ENCODE results near the gene VAMP5.
A peak's percentile ranks its signal among the peaks of the same experiment; 100 is the strongest.
"Not testable (repeated sequence)": the region's sequence is repeated elsewhere in the genome, so short reads cannot be mapped to it uniquely, and the experiment has no call there.

VAMP5 gene

DNA sequence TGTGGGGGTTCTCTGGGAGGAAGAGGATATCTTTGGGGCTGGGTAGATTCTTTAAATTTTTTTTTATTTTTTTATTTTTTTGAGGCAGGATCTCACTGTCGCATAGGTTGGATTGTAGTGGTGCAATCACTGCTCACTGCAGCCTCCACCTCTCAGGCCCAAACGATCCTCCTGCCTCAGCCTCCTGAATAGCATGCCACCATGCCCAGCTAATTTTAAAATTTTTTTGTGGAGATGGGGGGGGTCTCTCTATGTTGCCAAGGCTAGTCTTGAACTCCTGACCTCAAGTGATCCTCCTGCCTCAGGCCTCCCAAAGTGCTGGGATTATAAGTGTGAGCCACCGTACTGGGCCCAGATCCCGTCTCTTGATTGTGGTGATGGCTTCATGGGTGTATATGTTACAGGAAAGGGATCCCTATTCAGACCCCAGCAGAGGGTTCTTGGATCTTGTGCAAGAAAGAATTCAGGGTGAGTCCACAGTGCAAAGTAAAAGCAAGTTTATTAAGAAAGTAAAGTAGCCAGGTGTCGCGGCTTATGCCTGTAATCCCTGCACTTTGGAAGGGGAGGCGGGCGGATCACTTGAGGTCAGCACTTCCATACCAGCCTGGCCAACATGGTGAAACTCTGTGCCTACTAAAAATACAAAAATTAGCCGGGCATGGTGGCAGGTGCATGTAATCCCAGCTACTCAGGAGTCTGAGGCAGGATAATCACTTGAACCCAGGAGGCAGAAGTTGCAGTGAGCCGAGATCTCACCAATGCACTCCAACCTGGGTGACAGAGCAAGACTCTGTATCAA is 29.7 kb downstream of the VAMP5 start:
- H3K4me3 ChIP-seq (ENCODE audit: low read depth, low read length): no peak overlapping the region
- TF ChIP-seq, protein P1, sequence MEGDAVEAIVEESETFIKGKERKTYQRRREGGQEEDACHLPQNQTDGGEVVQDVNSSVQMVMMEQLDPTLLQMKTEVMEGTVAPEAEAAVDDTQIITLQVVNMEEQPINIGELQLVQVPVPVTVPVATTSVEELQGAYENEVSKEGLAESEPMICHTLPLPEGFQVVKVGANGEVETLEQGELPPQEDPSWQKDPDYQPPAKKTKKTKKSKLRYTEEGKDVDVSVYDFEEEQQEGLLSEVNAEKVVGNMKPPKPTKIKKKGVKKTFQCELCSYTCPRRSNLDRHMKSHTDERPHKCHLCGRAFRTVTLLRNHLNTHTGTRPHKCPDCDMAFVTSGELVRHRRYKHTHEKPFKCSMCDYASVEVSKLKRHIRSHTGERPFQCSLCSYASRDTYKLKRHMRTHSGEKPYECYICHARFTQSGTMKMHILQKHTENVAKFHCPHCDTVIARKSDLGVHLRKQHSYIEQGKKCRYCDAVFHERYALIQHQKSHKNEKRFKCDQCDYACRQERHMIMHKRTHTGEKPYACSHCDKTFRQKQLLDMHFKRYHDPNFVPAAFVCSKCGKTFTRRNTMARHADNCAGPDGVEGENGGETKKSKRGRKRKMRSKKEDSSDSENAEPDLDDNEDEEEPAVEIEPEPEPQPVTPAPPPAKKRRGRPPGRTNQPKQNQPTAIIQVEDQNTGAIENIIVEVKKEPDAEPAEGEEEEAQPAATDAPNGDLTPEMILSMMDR (IDR thresholded peaks at IDR 0.05; ENCODE audit: control insufficient read depth, extremely low read depth, insufficient read depth): no peak
- DNase-seq (ENCODE audit: low read depth): no peak

DNA sequence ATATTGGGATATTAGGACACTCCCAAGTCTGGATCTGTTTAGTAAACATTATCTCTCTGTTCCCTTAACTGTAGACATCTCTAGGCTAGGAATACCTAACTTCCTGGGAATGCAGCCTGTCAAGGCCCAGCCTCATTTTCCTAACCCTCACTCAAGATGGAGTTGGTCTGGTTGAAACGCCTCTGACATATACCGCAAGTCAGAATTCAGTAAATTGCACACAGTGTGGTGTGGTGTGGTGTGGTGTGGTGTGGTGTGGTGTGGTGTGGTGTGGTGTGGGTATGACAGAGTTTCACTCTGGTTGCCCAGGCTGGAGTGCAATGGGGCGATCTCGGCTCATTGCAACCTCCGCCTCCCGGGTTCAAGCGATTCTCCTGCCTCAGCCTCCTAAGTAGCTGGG is 30.5 kb downstream of the VAMP5 start:
- not testable (repeated sequence) for H3K4me3 ChIP-seq (ENCODE audit: low read depth, low read length); DNase-seq (ENCODE audit: low read depth)

DNA sequence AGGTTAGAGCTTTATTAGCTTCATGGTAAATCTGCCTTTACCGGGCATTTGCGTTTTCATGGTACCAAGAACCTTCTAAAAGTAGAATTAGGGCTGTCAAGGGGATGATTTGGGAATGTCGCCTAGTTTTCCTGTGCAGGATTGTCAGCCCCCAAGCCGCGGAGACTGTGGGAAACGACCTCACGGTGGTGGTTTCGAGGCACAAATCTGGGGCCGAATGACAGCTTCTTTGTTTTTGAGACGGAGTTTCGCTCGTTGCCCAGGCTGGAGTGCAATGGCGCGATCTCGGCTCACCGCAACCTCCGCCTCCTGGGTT is 31.1 kb downstream of the VAMP5 start:
- DNase-seq (ENCODE audit: low read depth): no peak
- H3K4me3 ChIP-seq (ENCODE audit: low read depth, low read length): peak overlapping the region; percentile 61
- TF ChIP-seq, protein P1 (IDR thresholded peaks at IDR 0.05; ENCODE audit: control insufficient read depth, extremely low read depth, insufficient read depth): no peak

DNA sequence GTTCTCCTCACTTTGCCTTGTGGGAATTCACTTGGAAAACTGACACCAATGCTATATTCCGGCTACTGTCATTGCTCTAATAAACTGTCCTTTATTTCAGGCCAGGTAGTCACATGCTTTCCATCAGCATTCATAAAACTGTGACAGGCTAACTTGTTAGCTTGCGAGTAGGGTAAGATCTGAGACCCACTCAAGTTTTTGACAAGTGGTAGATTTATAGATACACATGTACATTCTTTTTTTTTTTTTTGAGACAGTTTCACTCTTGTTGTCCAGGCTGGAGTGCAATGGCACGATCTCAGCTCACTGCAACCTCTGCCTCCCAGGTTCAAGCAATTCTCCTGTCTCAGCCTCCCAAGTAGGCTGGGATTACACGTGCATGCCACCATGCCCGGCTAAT is 33.5 kb downstream of the VAMP5 start:
- DNase-seq (ENCODE audit: low read depth); H3K4me3 ChIP-seq (ENCODE audit: low read depth, low read length): not testable (repeated sequence)

DNA sequence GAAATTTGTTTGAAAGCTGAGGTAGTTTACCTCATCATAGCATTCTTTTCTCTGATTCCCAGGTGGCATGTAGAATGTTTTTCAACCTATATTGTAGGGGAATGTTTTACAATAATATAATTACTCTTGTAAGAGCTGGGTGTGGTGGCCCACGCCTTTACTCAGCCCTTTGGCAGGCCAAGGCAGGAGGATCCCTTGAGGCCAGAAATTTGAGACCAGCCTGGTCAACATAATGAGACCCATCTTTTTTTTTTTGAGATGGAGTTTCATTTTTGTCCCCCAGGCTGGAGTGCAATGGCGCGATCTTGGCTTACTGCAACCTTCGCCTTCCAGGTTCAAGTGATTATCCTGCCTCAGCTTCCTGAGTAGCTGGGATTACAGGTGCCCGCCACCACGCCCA is 35.4 kb downstream of the VAMP5 start:
- DNase-seq (ENCODE audit: low read depth): no peak
- H3K4me3 ChIP-seq (ENCODE audit: low read depth, low read length): no peak overlapping the region
- TF ChIP-seq, protein P1 (IDR thresholded peaks at IDR 0.05; ENCODE audit: control insufficient read depth, extremely low read depth, insufficient read depth): no peak

DNA sequence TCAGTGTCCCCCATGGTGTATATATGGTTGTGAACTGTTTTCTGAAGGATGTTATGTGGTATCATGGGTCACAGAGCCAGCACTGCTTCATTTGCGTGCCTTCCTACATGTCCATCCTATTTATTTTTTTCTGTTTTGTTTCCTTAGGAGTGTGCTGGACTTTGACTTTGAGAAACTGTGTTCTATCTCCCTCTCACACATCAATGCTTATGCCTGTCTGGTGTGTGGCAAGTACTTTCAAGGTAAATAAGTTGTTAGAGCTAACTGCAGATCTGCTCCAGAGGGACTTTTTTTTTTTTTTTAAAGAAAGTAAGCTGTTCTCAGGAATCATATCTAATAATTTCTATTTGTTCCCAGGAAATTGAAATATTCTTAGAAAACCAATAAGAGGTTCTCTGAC is 37.1 kb downstream of the VAMP5 start:
- no peak overlapping the region for H3K4me3 ChIP-seq (ENCODE audit: low read depth, low read length)
- DNase-seq (ENCODE audit: low read depth): no peak
- TF ChIP-seq, protein P1 (IDR thresholded peaks at IDR 0.05; ENCODE audit: control insufficient read depth, extremely low read depth, insufficient read depth): no peak

DNA sequence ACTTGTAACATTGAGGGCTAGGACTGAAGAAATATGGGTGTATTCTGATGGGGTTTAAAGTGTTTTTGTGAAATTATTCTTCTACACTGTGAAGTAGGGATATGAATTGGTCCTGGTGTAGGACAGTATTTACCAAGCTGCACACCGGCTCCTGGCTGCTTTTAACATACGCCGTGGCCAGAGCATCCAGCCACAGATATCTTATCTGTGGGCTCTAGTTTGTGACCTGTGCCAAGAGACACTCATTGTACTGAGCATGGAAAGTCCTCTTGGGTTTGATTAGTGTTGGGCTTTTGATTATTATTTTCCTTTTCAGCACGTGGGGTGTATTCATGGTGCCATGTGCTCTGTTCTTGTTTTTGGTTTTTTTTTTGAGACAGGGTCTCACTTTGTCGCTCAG is 39.8 kb downstream of the VAMP5 start:
- no peak overlapping the region for H3K4me3 ChIP-seq (ENCODE audit: low read depth, low read length)
- TF ChIP-seq, protein P1 (IDR thresholded peaks at IDR 0.05; ENCODE audit: control insufficient read depth, extremely low read depth, insufficient read depth): no peak
- no peak for DNase-seq (ENCODE audit: low read depth)

DNA sequence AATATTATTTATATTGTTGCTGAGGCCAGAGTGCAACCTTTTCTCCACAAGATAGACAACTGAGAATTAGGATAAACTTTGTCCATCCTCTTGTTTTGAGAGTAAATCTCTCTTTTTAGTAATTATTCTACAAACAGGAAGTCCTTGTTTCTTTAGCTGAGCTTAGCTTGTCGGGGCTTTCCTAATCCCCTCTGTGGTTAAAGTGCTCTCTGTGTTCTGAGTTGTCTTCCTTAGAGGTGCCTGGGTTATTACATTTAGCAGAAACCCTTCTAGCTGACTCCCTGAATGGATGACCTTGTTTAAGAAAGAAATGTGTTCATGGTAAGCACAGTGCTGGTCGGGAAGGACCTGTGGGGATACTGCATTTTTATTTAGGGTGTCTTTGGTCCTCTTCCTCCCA is 44.4 kb downstream of the VAMP5 start:
- no peak overlapping the region for H3K4me3 ChIP-seq (ENCODE audit: low read depth, low read length)
- DNase-seq (ENCODE audit: low read depth): no peak
- TF ChIP-seq, protein P1 (IDR thresholded peaks at IDR 0.05; ENCODE audit: control insufficient read depth, extremely low read depth, insufficient read depth): no peak
